Astrocyte of the spinal cord (primary cell): Measurements from ENCODE around the gene SV2A.

Experiments used
- DNase-seq: peaks from one replicate; pipeline ENCODE4 v3.0.0; 2011; ENCODE audit warnings: low read depth, low spot score
- H3K4me3 ChIP-seq: 2 replicates; pipeline ENCODE4 v1.5.1; 2011; ENCODE audit warnings: low read depth, mild to moderate bottlenecking, low read length, moderate library complexity
- CTCF ChIP-seq: IDR thresholded peaks from 2 replicates; pipeline ENCODE4 v1.5.1; 2012; ENCODE audit warnings: low read depth, mild to moderate bottlenecking, low read length, inconsistent platforms
- in situ Hi-C: cut with HindIII; loops from 2 replicates; pipeline ENCODE4 v1.10.0; 2017; ENCODE audit warnings: low sequenced_read_pairs

The SV2A gene

GRCh38 chr1:149914545-149914944 lies 3.1 kb downstream of the SV2A start:
- in situ Hi-C loops: no loop called here
- no peak overlapping the region for H3K4me3 ChIP-seq
- DNase-seq: no peak
- TF ChIP-seq CTCF: no peak

- no peak for DNase-seq
- no peak overlapping the region for H3K4me3 ChIP-seq
- TF ChIP-seq CTCF: no peak
- in situ Hi-C loops: no loop called here
Observed at GRCh38 chr1:149906570-149907075, 11.0 kb downstream of the SV2A start.

DNA sequence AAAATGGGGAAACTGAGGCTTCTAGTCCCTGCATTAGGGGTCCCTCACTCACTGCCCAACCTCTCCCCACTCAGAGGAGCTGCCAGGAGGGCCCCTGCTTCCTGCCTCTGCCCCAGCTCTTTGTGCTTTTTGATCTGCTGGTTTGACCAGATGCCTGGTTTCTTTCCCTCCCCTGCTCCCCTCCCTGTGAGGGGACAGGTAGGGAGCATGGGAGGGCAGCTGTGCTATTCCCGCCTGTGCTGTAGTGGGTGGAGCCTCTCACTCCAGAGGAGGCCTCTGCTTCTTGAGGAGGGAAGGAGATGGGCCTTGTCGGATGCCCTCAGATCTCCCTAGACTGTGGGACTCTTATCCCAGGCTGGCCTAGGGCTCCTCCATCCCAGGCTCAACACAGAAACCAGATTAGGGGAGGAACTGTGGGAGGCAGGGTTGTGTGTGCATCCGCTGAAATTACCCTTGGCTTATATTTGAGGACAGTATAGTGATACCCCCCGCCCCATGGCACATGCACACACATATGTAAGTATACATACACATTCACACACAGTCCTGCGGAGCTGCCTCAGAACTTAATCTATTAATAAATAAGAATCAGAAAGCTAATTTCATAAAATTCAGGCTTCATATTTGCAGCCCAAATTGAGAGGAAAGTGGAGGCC lies 13.7 kb downstream of the SV2A start:
- no peak for DNase-seq
- in situ Hi-C loops: no loop called here
- no peak for TF ChIP-seq CTCF
- H3K4me3 ChIP-seq: no peak overlapping the region

GRCh38 chr1:149899460-149900284 lies 18.0 kb downstream of the SV2A start, which contains the start of gene BOLA1:
Gene BOLA1 (plus strand): TSS chr1:149899568. CDS start chr1:149900060, 492 bp downstream.
- peak within 1 kb of the TSS; percentile 55 for H3K4me3 ChIP-seq
- in situ Hi-C loops: no loop called here
- peak; percentile 92 for DNase-seq
- TF ChIP-seq CTCF: no peak

GRCh38 chr1:149896575-149896974 lies 21.1 kb downstream of the SV2A start:
- TF ChIP-seq CTCF: no peak
- no peak for DNase-seq
- in situ Hi-C loops: no loop called here
- H3K4me3 ChIP-seq: no peak overlapping the region

GRCh38 chr1:149888999-149889289 lies 28.7 kb downstream of the SV2A start:
- peak overlapping the region; percentile 85 for H3K4me3 ChIP-seq
- no peak for TF ChIP-seq CTCF
- peak; percentile 53 for DNase-seq
- in situ Hi-C loops: no loop called here
